ENCODE data around the gene PPP6R2.

GRCh38 chr22:50417411-50418210 lies 74.5 kb downstream of the PPP6R2 start:
- TF ChIP-seq POLR2AphosphoS5 (IDR thresholded peaks at IDR 0.05) = no peak
- no peak for TF ChIP-seq POLR2A (IDR thresholded peaks at IDR 0.05)
